GM23248 (cell line): ENCODE measurements around the gene KLF6. TPM values are rescaled to one million over a fixed set of nuclear protein-coding genes. Genes with fewer than 3 reads are reported as not detected.

Experiments
- DNase-seq: peaks from one replicate; pipeline ENCODE4 v3.0.0-alpha.2; 2015
- H2AFZ ChIP-seq: fragments of 200-600 bp; sonication (generic); 2 replicates; pipeline ENCODE4 v1.6.1; 2016; ENCODE audit warnings: antibody characterized with exemption
- H3F3A ChIP-seq: fragments of 200-600 bp; sonication (generic); 2 replicates; pipeline ENCODE4 v1.6.1; 2016; ENCODE audit warnings: mild to moderate bottlenecking, antibody characterized with exemption, mixed run types; ENCODE audit not compliant: insufficient read depth
- H3K27ac ChIP-seq: fragments of 200-600 bp; sonication (generic); 2 replicates; pipeline ENCODE4 v1.5.1; 2016; ENCODE audit warnings: mild to moderate bottlenecking
- H3K27me3 ChIP-seq: fragments of 200-600 bp; sonication (generic); replicated peaks from 2 replicates; pipeline ENCODE4 v1.6.1; 2016; ENCODE audit warnings: mild to moderate bottlenecking; ENCODE audit not compliant: insufficient read depth
- H3K36me3 ChIP-seq: fragments of 200-600 bp; sonication (generic); 2 replicates; pipeline ENCODE4 v1.6.1; 2016; ENCODE audit warnings: low read depth, mild to moderate bottlenecking
- H3K4me1 ChIP-seq: fragments of 200-600 bp; sonication (generic); 2 replicates; pipeline ENCODE4 v1.6.1; 2016; ENCODE audit warnings: mild to moderate bottlenecking; ENCODE audit not compliant: insufficient read depth
- H3K4me2 ChIP-seq: fragments of 200-600 bp; sonication (generic); one replicate; pipeline ENCODE4 v1.6.1; 2016; ENCODE audit warnings: mild to moderate bottlenecking; ENCODE audit not compliant: unreplicated experiment
- H3K4me3 ChIP-seq: fragments of 200-600 bp; sonication (generic); 2 replicates; pipeline ENCODE4 v1.5.1; 2016; ENCODE audit warnings: mild to moderate bottlenecking
- H3K79me2 ChIP-seq: fragments of 200-600 bp; sonication (generic); 2 replicates; pipeline ENCODE4 v1.6.1; 2016; ENCODE audit warnings: mild to moderate bottlenecking; ENCODE audit not compliant: insufficient read depth
- H3K9ac ChIP-seq: fragments of 200-600 bp; sonication (generic); 2 replicates; pipeline ENCODE4 v1.6.1; 2016; ENCODE audit warnings: mild to moderate bottlenecking
- H3K9me2 ChIP-seq: fragments of 200-600 bp; sonication (generic); 2 replicates; pipeline ENCODE4 v1.6.1; 2016; ENCODE audit warnings: mixed run types, mild to moderate bottlenecking, moderate library complexity; ENCODE audit not compliant: insufficient read depth
- H3K9me3 ChIP-seq: fragments of 200-600 bp; sonication (generic); one replicate; pipeline ENCODE4 v1.6.1; 2017; ENCODE audit warnings: low read depth
- H4K20me1 ChIP-seq: fragments of 200-600 bp; sonication (generic); 2 replicates; pipeline ENCODE4 v1.6.0; 2016; ENCODE audit not compliant: insufficient read depth
- EZH2 ChIP-seq: fragments of 200-600 bp; sonication (generic); IDR thresholded peaks from 2 replicates; pipeline ENCODE4 v1.6.1; 2018; ENCODE audit warnings: antibody characterized with exemption, mild to moderate bottlenecking; ENCODE audit not compliant: insufficient read depth, poor library complexity, severe bottlenecking
- EZH2phosphoT487 ChIP-seq: fragments of 200-600 bp; sonication (generic); IDR thresholded peaks from 2 replicates; pipeline ENCODE4 v1.6.1; 2018; ENCODE audit warnings: antibody characterized with exemption, moderate library complexity, mild to moderate bottlenecking, low read depth; ENCODE audit not compliant: insufficient read depth
- WGBS, 2 experiments: methylation state at CpG; one replicate each; pipeline ENCODE4 v1.1.6; 2015 to 2017; ENCODE audit warnings: low lambda C conversion rate in 2 of 2, low coverage in 1 of 2; ENCODE audit errors: missing lambda C conversion rate in 2 of 2; 5-methylcytosine and 5-hydroxymethylcytosine counted together
- in situ Hi-C: fragments of 300-500 bp; cut with MboI; formaldehyde crosslinking; loops from 2 replicates; pipeline ENCODE4 v1.15.0; 2020
- polyA plus RNA-seq: library from polyadenylated mRNA; unstranded; fragments of >200 nt; fragmentation: Nextera tagmentation; extraction: Ambion mirVana; gene quantifications from 2 replicates; pipeline ENCODE4 v1.2.1, GENCODE V29; 2016
- total RNA-seq: library from RNA; depleted of rRNA; stranded (reverse); fragments of >200 nt; shearing (Covaris generic); gene quantifications from 2 replicates; pipeline ENCODE4 v1.2.3, GENCODE V29; 2014

Gene KLF6
- total and polyA plus RNA-seq, 2 experiments from 2014 or later: 49.8 to 279 TPM

DNA sequence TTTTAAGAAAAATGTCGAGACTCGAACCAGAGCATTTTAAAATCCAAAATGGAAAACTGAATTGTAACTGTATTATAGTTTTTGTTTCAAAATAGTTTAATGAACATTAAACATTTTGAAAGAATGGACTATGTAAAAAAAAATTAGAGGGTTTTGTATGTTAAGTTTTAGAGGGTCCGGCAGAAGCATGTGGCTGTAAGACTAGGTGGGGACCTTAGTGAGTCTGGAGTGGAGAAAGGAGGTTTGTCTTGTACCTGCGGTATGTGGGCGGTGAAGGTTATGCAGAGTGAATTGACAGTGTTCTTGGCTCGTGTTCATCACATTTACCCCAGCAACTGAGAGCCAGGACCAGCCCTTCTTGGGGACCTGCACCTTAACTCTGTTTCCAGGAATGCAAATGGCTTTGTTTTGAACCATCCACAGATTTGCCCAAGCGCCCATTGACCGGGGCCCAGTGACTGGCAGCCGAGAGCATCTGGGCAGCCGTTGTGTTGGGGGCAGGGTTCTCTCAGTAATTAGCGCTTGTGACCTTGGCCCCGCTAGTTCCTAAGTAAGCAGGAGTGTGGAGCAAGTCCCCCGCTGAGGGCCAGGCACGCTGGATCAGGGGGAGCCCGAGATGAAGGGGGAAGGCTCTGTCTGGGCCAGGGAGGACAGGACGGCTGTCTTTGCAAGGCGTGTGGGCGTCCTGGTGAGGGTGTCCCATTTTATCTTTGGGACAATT is 1.4 kb upstream of the KLF6 start:
- no peaks in the 10 kb centered on the region for H3K27me3 ChIP-seq
- no peaks in the 10 kb centered on the region for H3K9me2 ChIP-seq
- no peak overlapping the region for H2AFZ ChIP-seq
- peak overlapping the region; percentile 96 for H3K9ac ChIP-seq
- H3K4me2 ChIP-seq: peak overlapping the region; percentile 89
- H3K79me2 ChIP-seq: peaks cover 35% of the 10 kb centered on the region
- H3K4me1 ChIP-seq: no peaks in the 10 kb centered on the region; the same call in 1 of the 2 replicates
- in situ Hi-C loops: loop anchor here (10.0 to 25.0 kb wide), 2 partner anchors 458 to 976 kb away; no protein-coding TSS in a partner anchor
- no peak for TF ChIP-seq EZH2
- TF ChIP-seq EZH2phosphoT487: no peak
- H3K4me3 ChIP-seq: peak overlapping the region; percentile 68
- H3F3A ChIP-seq: peaks cover 46% of the 10 kb centered on the region
- 94% methylated on average over 18 of the region's 18 CpGs for WGBS, 2 experiments
- no peaks in the 10 kb centered on the region for H3K9me3 ChIP-seq
- no peak for DNase-seq
- peak overlapping the region; percentile 94 for H3K27ac ChIP-seq
- H3K36me3 ChIP-seq: peaks cover 25% of the 10 kb centered on the region
- 0 out of 2 replicates have a peak, but pooled peaks cover 3% of the 10 kb centered on the region for H4K20me1 ChIP-seq

- Histone ChIP-seq H4K20me1 (0 out of 2 replicates have a peak, but pooled peaks cover 3% of the 10 kb centered on the region), H3K4me1 (no peaks in the 10 kb centered on the region; the same call in 1 of the 2 replicates), H3F3A (peaks cover 52% of the 10 kb centered on the region), H3K9ac (peak overlapping the region; percentile 96), H3K79me2 (peaks cover 41% of the 10 kb centered on the region), H3K4me3 (peak overlapping the region; percentile 68), H3K9me3 (no peaks in the 10 kb centered on the region), H2AFZ (no peak overlapping the region), H3K4me2 (peak overlapping the region; percentile 89), H3K27ac (peak overlapping the region; percentile 94), H3K9me2 (no peaks in the 10 kb centered on the region), H3K36me3 (peaks cover 31% of the 10 kb centered on the region), H3K27me3 (no peaks in the 10 kb centered on the region)
- no peak for TF ChIP-seq EZH2phosphoT487
- TF ChIP-seq EZH2: no peak
- WGBS, 2 experiments: 2% methylated on average over 9 to 18 of the region's 18 CpGs
- DNase-seq: peak; percentile 67
- in situ Hi-C loops: loop anchor here (10.0 to 25.0 kb wide), 2 partner anchors 459 to 976 kb away; no protein-coding TSS in a partner anchor
Measured at GRCh38 chr10:3785851-3786271, 852 bp upstream of the KLF6 start.

GRCh38 chr10:3785251-3785850 is 342 bp upstream of the KLF6 start:
- WGBS, 2 experiments: 1 to 2% methylated on average over 24 to 71 of the region's 76 CpGs
- Histone ChIP-seq H3K36me3 (peaks cover 36% of the 10 kb centered on the region), H3F3A (peaks cover 57% of the 10 kb centered on the region), H3K27me3 (no peaks in the 10 kb centered on the region), H3K4me2 (peak overlapping the region; percentile 89), H3K79me2 (peaks cover 46% of the 10 kb centered on the region), H3K4me1 (peaks cover 2% of the 10 kb centered on the region; the same call in 1 of the 2 replicates), H2AFZ (no peak overlapping the region), H3K9me3 (no peaks in the 10 kb centered on the region), H3K9me2 (no peaks in the 10 kb centered on the region), H3K4me3 (peak overlapping the region; percentile 98), H4K20me1 (0 out of 2 replicates have a peak, but pooled peaks cover 3% of the 10 kb centered on the region), H3K9ac (peak overlapping the region; percentile 100), H3K27ac (peak overlapping the region; percentile 100)
- DNase-seq: peak; percentile 97
- in situ Hi-C loops: loop anchor here (10.0 to 25.0 kb wide), 2 partner anchors 459 to 977 kb away; no protein-coding TSS in a partner anchor
- TF ChIP-seq EZH2 (no peak), EZH2phosphoT487 (no peak)

GRCh38 chr10:3783682-3784432 is 1.2 kb downstream of the KLF6 start:
- peaks cover 71% of the 10 kb centered on the region for H3F3A ChIP-seq
- peak overlapping the region; percentile 94 for H3K4me2 ChIP-seq
- H3K27ac ChIP-seq: peak overlapping the region; percentile 100
- no peaks in the 10 kb centered on the region for H3K9me3 ChIP-seq
- peak overlapping the region; percentile 100 for H3K9ac ChIP-seq
- H4K20me1 ChIP-seq: 0 out of 2 replicates have a peak, but pooled peaks cover 3% of the 10 kb centered on the region
- no peak overlapping the region for H2AFZ ChIP-seq
- H3K4me1 ChIP-seq: peaks cover 16% of the 10 kb centered on the region
- peaks cover 51% of the 10 kb centered on the region for H3K36me3 ChIP-seq
- peak; percentile 76 for DNase-seq
- no peaks in the 10 kb centered on the region for H3K27me3 ChIP-seq
- peak overlapping the region; percentile 98 for H3K4me3 ChIP-seq
- peaks cover 61% of the 10 kb centered on the region for H3K79me2 ChIP-seq
- no peaks in the 10 kb centered on the region for H3K9me2 ChIP-seq
- in situ Hi-C loops: loop anchor here (10.0 to 25.0 kb wide), 2 partner anchors 461 to 978 kb away; no protein-coding TSS in a partner anchor
- WGBS, 2 experiments: 0 to 1% methylated on average over 22 of the region's 22 CpGs
- no peak for TF ChIP-seq EZH2
- peak; percentile 67 for TF ChIP-seq EZH2phosphoT487
